GM12878 (cell line): ENCODE measurements around the gene MYO7B. TPM values are rescaled to one million over a fixed set of nuclear protein-coding genes. Genes with fewer than 3 reads are reported as not detected.

Source experiments
- ATAC-seq: fragments of 200-7000 bp; cut with Tn5 transposase; 3 replicates; pipeline ENCODE4 v1.9.1; 2020; ENCODE audit warnings: mild to moderate bottlenecking, moderate library complexity
- BruUV-seq: library from RNA; stranded (reverse); fragments of 400-500 nt; replicated peaks from 2 replicates; lab custom pipeline; 2021; lab: Mats Ljungman, UMichigan
- CTCF ChIA-PET: fragments of 300-600 bp; sonication (Branson Sonifier 250); formaldehyde crosslinking; extraction: SDS; loops from one replicate; lab custom pipeline; 2021; ENCODE audit warnings: inconsistent platforms; lab: Yijun Ruan, JAX
- POLR2A ChIA-PET: fragments of 350-600 bp; formaldehyde crosslinking; extraction: SDS; loops from one replicate; lab custom pipeline; 2021; ENCODE audit warnings: inconsistent platforms; lab: Charles Lee
- RAD21 ChIA-PET: fragments of 300-600 bp; sonication (Branson Sonifier 250); formaldehyde crosslinking; loops from one replicate; lab custom pipeline; 2023; ENCODE audit warnings: antibody characterized with exemption; ENCODE audit not compliant: unreplicated experiment; lab: Charles Lee
- SMC1A ChIA-PET: fragments of 300-600 bp; sonication (Branson Sonifier 250); formaldehyde crosslinking; loops from one replicate; lab custom pipeline; 2023; ENCODE audit not compliant: unreplicated experiment, uncharacterized antibody; lab: Charles Lee
- DNase-seq: peaks from one replicate; pipeline ENCODE4 v3.0.0-alpha.2; 2011; ENCODE audit warnings: low read depth, low spot score
- FAIRE-seq: peaks from 3 replicates; lab custom pipeline; 2011; peaks lifted over from hg19 to GRCh38; lab: Jason Lieb, UNC
- H2AFZ ChIP-seq: 2 replicates; pipeline ENCODE4 v1.6.0; 2011; ENCODE audit warnings: low read depth, low read length, control low read depth; ENCODE audit not compliant: control insufficient read depth
- H3K27ac ChIP-seq: 2 replicates; pipeline ENCODE4 v1.5.1; 2011; ENCODE audit warnings: control low read depth; ENCODE audit not compliant: control insufficient read depth, insufficient read depth
- H3K27me3 ChIP-seq, 2 experiments: replicated peaks in 1 of 2; 2 replicates each; pipeline versions ENCODE4 v1.6.0 to v1.6.1; 2011; ENCODE audit warnings: low read length in 1 of 2; ENCODE audit not compliant: control insufficient read depth in 2 of 2, insufficient read depth in 2 of 2
- H3K36me3 ChIP-seq, 2 experiments: 2 replicates each; pipeline ENCODE4 v1.5.1; 2011; ENCODE audit warnings: low read length in 1 of 2; ENCODE audit not compliant: control insufficient read depth in 2 of 2, insufficient read depth in 2 of 2
- H3K4me1 ChIP-seq: 2 replicates; pipeline ENCODE4 v1.6.1; 2011; ENCODE audit warnings: mild to moderate bottlenecking, low read length, moderate library complexity, mixed read lengths; ENCODE audit not compliant: control insufficient read depth, insufficient read depth
- H3K4me2 ChIP-seq: 2 replicates; pipeline ENCODE4 v1.6.0; 2011; ENCODE audit warnings: control low read depth; ENCODE audit not compliant: control insufficient read depth, insufficient read depth
- H3K4me3 ChIP-seq: fragments of 200-600 bp; sonication (generic); 2 replicates; pipeline ENCODE4 v1.5.1; 2016
- H3K79me2 ChIP-seq: 2 replicates; pipeline ENCODE4 v1.6.0; 2011; ENCODE audit warnings: low read length; ENCODE audit not compliant: control insufficient read depth, insufficient read depth
- H3K9ac ChIP-seq: 2 replicates; pipeline ENCODE4 v1.8.0; 2011; ENCODE audit warnings: low read length, control low read depth, mixed read lengths; ENCODE audit not compliant: control insufficient read depth, insufficient read depth
- H3K9me3 ChIP-seq: replicated peaks from 3 replicates; pipeline ENCODE4 v1.5.1; 2011; ENCODE audit warnings: mild to moderate bottlenecking, low read length; ENCODE audit not compliant: control insufficient read depth, insufficient read depth
- H4K20me1 ChIP-seq: 2 replicates; pipeline ENCODE4 v1.6.0; 2011; ENCODE audit not compliant: control insufficient read depth, insufficient read depth
- BCL11A ChIP-seq: IDR thresholded peaks from 2 replicates; pipeline ENCODE4 v1.6.1; 2011; ENCODE audit warnings: low read depth, low read length
- CEBPB ChIP-seq, 2 experiments: fragments of 150-350 bp in 1 of 2; IDR thresholded peaks; 2 replicates each; pipeline ENCODE4 v1.6.1; 2012 to 2014; ENCODE audit warnings: low read depth in 2 of 2, low read length in 2 of 2, borderline replicate concordance in 1 of 2, inconsistent platforms in 1 of 2
- HSF1 ChIP-seq: fragments of 150-350 bp; IDR thresholded peaks from 2 replicates; pipeline ENCODE4 v1.6.1; 2014; ENCODE audit warnings: mild to moderate bottlenecking, low read depth, low read length
- PAX8 ChIP-seq: fragments of 450-650 bp; IDR thresholded peaks from 2 replicates; pipeline ENCODE4 v1.6.1; 2017; ENCODE audit warnings: mild to moderate bottlenecking, moderate library complexity
- PBX3 ChIP-seq: IDR thresholded peaks from 2 replicates; pipeline ENCODE4 v1.6.1; 2011; ENCODE audit warnings: mild to moderate bottlenecking, low read depth, low read length, moderate library complexity; ENCODE audit not compliant: insufficient replicate concordance
- STAT3 ChIP-seq: IDR thresholded peaks from 2 replicates; pipeline ENCODE4 v1.6.1; 2011; ENCODE audit warnings: low read depth, low read length, improper control_type of control experiment
- TCF7 ChIP-seq: IDR thresholded peaks from 2 replicates; pipeline ENCODE4 v1.6.1; 2014; ENCODE audit warnings: antibody characterized with exemption, borderline replicate concordance
- WRNIP1 ChIP-seq: IDR thresholded peaks from 2 replicates; pipeline ENCODE4 v1.6.1; 2011; ENCODE audit warnings: low read depth, low read length, improper control_type of control experiment, borderline replicate concordance
- YY1 ChIP-seq: IDR thresholded peaks from 2 replicates; pipeline ENCODE4 v1.6.1; 2011; ENCODE audit warnings: low read depth, mild to moderate bottlenecking, low read length
- WGBS: methylation state at CpG from one replicate; pipeline ENCODE4 v1.1.6; 2016; ENCODE audit warnings: low lambda C conversion rate; ENCODE audit not compliant: insufficient replicate concordance, insufficient coverage; ENCODE audit errors: missing lambda C conversion rate; 5-methylcytosine and 5-hydroxymethylcytosine counted together
- in situ Hi-C: fragments of 300-500 bp; cut with MboI; formaldehyde crosslinking; loops from 9 replicates; pipeline ENCODE4 v1.14.3; 2018; ENCODE audit warnings: mixed read lengths
- intact Hi-C: fragments of 100-400 bp; cut with micrococcal nuclease; formaldehyde crosslinking; loops from one replicate; pipeline ENCODE4 v1.14.2; 2022; ENCODE audit not compliant: unreplicated experiment
- polyA plus RNA-seq, 11 experiments: library from polyadenylated mRNA; depleted of rRNA in 4 of 11; unstranded in 6 of 11; stranded (reverse) in 5 of 11; fragments of >200 nt; fragmentation: Nextera tagmentation in 4 of 11; fragmentation: Illumina TruSeq in 1 of 11; extraction: Ambion mirVana in 4 of 11; extraction: Trizol in 1 of 11; gene quantifications; 1 replicate in 1 of 11; 2 replicates in 10 of 11; pipeline versions ENCODE4 v1.2.1 to v1.2.3, GENCODE V29; 2011 to 2016; ENCODE audit warnings: inconsistent platforms in 2 of 11, missing spikeins in 2 of 11, low read depth in 1 of 11
- total RNA-seq, 4 experiments: library from RNA; depleted of rRNA in 3 of 4; stranded (reverse); fragments of >200 nt in 3 of 4; fragmentation: Illumina TruSeq in 1 of 4; extraction: Trizol in 1 of 4; gene quantifications; 2 replicates each; pipeline versions ENCODE4 v1.2.1 to v1.2.3, GENCODE V29; 2013 to 2021
- TF ChIP-seq, protein P1 (sequence below): fragments of 450-650 bp; formaldehyde crosslinking; IDR thresholded peaks from 2 replicates; pipeline ENCODE4 v1.4.0; 2022; ENCODE audit warnings: mild to moderate bottlenecking, moderate library complexity

Gene MYO7B
- total and polyA plus RNA-seq, 10 of the 15 experiments (the other 5 are each of a cell fraction or from before 2014, with no cell fraction given) = 0.08 to 4.8 (median 1.2) TPM

- TF ChIP-seq CEBPB (IDR thresholded peaks at IDR 0.05; ENCODE audit: borderline replicate concordance in 1 of 2, low read depth in 2 of 2, low read length in 2 of 2) = no peak
- no peak for TF ChIP-seq TCF7
- no peak for TF ChIP-seq YY1
- TF ChIP-seq PAX8 = no peak
Observed at GRCh38 chr2:127584047-127584446, 48.6 kb downstream of the MYO7B start (continued).

- ATAC-seq = no peak
- RAD21 ChIA-PET = no interaction called here
- in situ Hi-C loops = no loop called here
- Histone ChIP-seq H3K4me1 (no peaks in the 10 kb centered on the region), H3K9ac (no peak overlapping the region), H3K4me3 (no peak overlapping the region), H3K27me3 (no peaks in the 10 kb centered on the region), H3K4me2 (no peak overlapping the region), H3K9me3 (no peaks in the 10 kb centered on the region), H3K36me3 (no peaks in the 10 kb centered on the region), H2AFZ (no peak overlapping the region), H3K27ac (no peak overlapping the region), H3K79me2 (no peaks in the 10 kb centered on the region), H4K20me1 (no peaks in the 10 kb centered on the region)
- TF ChIP-seq WRNIP1 (no peak), STAT3 (no peak), PBX3 (no peak), BCL11A (no peak), CEBPB (IDR thresholded peaks at IDR 0.05; ENCODE audit: borderline replicate concordance in 1 of 2, low read depth in 2 of 2, low read length in 2 of 2) (no peak), HSF1 (no peak)
- TF ChIP-seq, protein P1, sequence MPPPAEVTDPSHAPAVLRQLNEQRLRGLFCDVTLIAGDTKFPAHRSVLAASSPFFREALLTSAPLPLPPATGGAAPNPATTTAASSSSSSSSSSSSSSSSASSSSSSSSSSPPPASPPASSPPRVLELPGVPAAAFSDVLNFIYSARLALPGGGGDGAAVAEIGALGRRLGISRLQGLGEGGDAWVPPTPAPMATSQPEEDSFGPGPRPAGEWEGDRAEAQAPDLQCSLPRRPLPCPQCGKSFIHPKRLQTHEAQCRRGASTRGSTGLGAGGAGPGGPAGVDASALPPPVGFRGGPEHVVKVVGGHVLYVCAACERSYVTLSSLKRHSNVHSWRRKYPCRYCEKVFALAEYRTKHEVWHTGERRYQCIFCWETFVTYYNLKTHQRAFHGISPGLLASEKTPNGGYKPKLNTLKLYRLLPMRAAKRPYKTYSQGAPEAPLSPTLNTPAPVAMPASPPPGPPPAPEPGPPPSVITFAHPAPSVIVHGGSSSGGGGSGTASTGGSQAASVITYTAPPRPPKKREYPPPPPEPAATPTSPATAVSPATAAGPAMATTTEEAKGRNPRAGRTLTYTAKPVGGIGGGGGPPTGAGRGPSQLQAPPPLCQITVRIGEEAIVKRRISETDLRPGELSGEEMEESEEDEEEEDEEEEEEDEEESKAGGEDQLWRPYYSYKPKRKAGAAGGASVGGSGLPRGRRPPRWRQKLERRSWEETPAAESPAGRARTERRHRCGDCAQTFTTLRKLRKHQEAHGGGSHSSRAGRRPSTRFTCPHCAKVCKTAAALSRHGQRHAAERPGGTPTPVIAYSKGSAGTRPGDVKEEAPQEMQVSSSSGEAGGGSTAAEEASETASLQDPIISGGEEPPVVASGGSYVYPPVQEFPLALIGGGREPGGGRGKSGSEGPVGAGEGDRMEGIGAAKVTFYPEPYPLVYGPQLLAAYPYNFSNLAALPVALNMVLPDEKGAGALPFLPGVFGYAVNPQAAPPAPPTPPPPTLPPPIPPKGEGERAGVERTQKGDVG (CRISPR knock-in tag) = no peak
- POLR2A ChIA-PET = interaction anchor here (0.6 kb wide), 1 partner anchor 55 kb away, joined by 5 read pairs; no protein-coding TSS in a partner anchor
- no TSS peak for BruUV-seq
- no peak for FAIRE-seq
- SMC1A ChIA-PET = no interaction called here
- CTCF ChIA-PET = no interaction called here
- WGBS = 35% methylated on average over 8 of the region's 8 CpGs
- no peak for DNase-seq
- intact Hi-C loops = no loop called here
Observed at GRCh38 chr2:127584516-127585033, 49.1 kb downstream of the MYO7B start.
